HG02852 (cell line): Measurements from ENCODE around the gene GMPR.
"Not testable (repeated sequence)": the region's sequence is repeated elsewhere in the genome, so short reads cannot be mapped to it uniquely, and the experiment has no call there.

Experiments
- ATAC-seq: cut with Tn5 transposase; IDR thresholded peaks from one replicate; pipeline ENCODE4 v1.9.1; 2021; ENCODE audit warnings: mild to moderate bottlenecking, moderate library complexity; ENCODE audit not compliant: unreplicated experiment

Gene GMPR

GRCh38 chr6:16244869-16245451, 6.6 kb downstream of the GMPR start:
- no peak for ATAC-seq

GRCh38 chr6:16248271-16248853, 10.0 kb downstream of the GMPR start:
- no peak for ATAC-seq

- no peak for ATAC-seq
Observed at GRCh38 chr6:16249971-16250370, 11.6 kb downstream of the GMPR start.

- ATAC-seq: no peak
Observed at GRCh38 chr6:16251706-16252105, 13.3 kb downstream of the GMPR start.

- no peak for ATAC-seq
Observed at GRCh38 chr6:16252686-16253299, 14.4 kb downstream of the GMPR start.

- ATAC-seq: no peak
Observed at GRCh38 chr6:16253399-16254144, 15.2 kb downstream of the GMPR start.

GRCh38 chr6:16254535-16254934, 16.1 kb downstream of the GMPR start:
- no peak for ATAC-seq

GRCh38 chr6:16256781-16257180, 18.4 kb downstream of the GMPR start:
- no peak for ATAC-seq

GRCh38 chr6:16257999-16258708, 19.8 kb downstream of the GMPR start:
- ATAC-seq: no peak

- no peak for ATAC-seq
Observed at GRCh38 chr6:16258709-16259075, 20.3 kb downstream of the GMPR start.

GRCh38 chr6:16259604-16260003, 21.2 kb downstream of the GMPR start:
- not testable (repeated sequence) for ATAC-seq

- ATAC-seq: not testable (repeated sequence)
Observed at GRCh38 chr6:16260602-16261001, 22.2 kb downstream of the GMPR start.

- not testable (repeated sequence) for ATAC-seq
Observed at GRCh38 chr6:16262773-16263172, 24.4 kb downstream of the GMPR start.

- not testable (repeated sequence) for ATAC-seq
Observed at GRCh38 chr6:16263464-16264099, 25.2 kb downstream of the GMPR start.

- ATAC-seq: no peak
Observed at GRCh38 chr6:16264785-16265184, 26.4 kb downstream of the GMPR start.

- no peak for ATAC-seq
Observed at GRCh38 chr6:16265351-16266341, 27.3 kb downstream of the GMPR start.

GRCh38 chr6:16267428-16268263, 29.3 kb downstream of the GMPR start:
- ATAC-seq: no peak

- not testable (repeated sequence) for ATAC-seq
Observed at GRCh38 chr6:16269442-16270070, 31.2 kb downstream of the GMPR start.
